GM21786 (cell line): ENCODE measurements around the gene ATP9A.

Source experiments
- ATAC-seq: cut with Tn5 transposase; IDR thresholded peaks from one replicate; pipeline ENCODE4 v1.9.1; 2021; ENCODE audit not compliant: unreplicated experiment

ATP9A gene

DNA sequence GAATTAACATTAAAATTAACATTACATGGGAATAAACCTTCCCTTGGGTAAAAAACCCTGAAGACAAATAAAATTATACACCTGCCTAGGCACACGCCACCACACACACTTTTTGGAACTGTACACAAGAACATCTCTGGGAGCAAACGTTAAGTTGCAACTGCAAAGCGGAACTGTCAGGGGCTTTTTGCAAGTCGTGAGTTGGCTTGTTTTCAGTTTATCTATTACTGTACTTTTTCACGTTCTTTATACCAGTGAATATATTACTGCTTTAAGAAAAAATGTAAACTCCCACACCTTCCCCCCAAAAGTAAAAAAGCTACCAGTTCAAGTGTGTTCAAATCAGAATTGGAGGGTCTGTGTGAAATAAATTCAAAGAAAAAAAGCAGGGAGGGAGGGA, 160.1 kb downstream of the ATP9A start:
- no peak for ATAC-seq

DNA sequence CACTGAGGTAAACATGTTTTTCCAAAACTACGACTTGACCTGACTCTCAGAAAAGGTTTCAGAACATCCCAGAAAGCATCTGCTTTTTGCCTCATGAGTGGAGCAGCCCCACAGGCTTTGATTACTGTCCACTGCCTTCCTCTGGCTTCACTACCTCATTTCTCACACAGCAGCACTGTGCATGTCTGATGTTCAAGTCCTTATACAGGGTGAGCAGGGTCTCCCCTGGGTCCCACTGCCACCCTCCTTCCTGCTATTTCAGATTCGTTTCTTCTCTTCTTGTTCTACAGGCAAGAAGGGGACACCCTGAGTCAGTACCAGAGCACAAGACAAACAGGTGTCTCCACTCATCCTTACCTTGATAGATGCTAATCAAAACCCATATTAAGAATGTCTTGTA, 161.0 kb downstream of the ATP9A start:
- no peak for ATAC-seq

DNA sequence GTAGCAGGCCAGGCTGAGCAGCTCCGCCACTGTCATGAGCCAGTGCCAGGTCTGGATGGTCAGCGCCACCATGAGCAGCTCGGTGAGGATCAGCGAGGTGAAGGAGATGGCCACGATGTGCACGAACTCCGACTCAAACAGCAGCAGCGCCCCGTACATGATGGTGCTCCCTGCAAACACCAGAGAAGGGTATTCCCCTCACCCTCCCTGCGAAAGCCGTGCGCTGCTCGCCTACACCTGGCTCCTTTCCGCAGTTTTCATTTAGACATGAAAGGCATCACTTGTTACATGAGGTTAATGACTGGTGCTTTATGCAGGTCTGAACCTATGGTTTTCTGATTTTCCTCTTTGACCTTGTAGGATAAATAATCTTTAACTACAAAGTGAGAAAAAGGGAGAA, 163.3 kb downstream of the ATP9A start:
- no peak for ATAC-seq

DNA sequence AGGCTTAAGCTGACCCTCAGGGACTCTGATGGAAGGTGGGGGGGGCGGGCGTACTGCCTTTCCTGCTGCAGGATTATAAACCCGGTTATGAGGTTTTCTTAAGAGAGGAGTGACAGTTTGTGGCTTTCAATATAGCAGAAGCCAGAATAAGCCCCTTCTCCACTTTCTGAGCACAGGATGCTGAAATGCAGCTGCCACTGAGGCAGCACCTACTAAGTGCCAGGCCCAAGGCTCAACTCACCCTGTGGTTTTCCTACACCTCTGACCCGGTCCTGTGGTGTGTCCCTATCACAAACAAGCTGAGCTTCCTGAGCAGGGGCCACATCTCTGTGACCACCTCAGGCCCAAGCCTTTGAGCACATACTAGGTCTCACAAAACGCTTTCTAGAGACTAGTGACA, 166.1 kb downstream of the ATP9A start:
- no peak for ATAC-seq

DNA sequence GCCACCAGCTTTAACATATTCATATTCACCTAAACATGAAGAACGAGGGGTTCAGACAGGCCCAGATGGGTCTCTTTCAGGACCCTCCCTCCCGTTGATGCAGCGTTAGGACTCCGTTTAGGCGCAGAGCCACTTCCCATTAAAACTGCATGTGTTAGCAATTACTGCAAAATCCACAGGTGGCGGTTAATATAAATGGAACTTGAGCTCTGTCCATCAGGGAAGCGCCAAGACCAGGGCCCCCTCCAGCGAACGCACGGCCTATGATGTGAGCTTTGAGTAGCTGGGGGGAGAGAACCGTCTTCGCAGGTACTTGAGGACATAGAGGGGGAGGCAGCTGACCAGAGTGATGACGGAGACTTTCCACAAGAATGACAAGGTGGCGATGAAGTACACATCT, 167.2 kb downstream of the ATP9A start:
- ATAC-seq, result no peak

DNA sequence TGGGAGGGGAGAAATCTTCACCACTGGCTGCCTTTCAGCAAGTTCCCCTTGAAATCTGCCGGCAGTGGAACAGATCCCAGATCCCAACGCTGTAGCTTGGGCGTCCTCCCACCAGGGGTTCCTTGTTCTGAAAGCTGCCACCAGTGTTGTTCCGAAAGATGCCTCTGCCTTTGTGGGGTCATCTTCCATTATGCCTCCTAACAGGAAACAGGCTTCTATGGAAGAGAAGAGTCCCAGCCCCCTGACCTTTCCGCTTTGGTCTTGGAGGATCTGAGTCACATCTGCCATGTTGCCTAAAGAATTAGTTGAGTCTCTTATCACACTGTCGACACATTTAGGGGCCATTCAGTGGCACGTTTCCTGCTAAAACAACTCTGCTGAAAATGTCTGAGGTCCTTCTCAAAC, 168.2 kb downstream of the ATP9A start:
- no peak for ATAC-seq

DNA sequence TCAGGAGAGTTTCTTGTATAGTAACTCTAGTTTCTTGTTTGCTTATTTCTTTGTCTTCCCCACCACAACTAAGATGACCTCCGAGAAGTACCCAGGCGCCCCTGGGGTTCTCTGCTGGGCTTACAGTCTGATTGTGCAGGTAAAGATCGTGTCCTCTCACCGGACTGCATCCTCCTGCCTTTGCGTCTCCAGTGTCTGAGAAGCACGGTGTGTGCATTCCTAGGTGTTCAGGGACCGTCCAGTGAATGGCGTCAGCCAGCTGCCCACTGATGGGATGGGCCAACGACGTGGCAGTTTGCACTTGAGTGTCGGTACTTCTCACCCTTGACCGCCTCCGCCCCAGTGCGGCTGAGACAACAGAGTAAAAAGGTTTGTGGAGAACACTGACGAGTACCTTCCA, 169.6 kb downstream of the ATP9A start:
- ATAC-seq, result no peak

DNA sequence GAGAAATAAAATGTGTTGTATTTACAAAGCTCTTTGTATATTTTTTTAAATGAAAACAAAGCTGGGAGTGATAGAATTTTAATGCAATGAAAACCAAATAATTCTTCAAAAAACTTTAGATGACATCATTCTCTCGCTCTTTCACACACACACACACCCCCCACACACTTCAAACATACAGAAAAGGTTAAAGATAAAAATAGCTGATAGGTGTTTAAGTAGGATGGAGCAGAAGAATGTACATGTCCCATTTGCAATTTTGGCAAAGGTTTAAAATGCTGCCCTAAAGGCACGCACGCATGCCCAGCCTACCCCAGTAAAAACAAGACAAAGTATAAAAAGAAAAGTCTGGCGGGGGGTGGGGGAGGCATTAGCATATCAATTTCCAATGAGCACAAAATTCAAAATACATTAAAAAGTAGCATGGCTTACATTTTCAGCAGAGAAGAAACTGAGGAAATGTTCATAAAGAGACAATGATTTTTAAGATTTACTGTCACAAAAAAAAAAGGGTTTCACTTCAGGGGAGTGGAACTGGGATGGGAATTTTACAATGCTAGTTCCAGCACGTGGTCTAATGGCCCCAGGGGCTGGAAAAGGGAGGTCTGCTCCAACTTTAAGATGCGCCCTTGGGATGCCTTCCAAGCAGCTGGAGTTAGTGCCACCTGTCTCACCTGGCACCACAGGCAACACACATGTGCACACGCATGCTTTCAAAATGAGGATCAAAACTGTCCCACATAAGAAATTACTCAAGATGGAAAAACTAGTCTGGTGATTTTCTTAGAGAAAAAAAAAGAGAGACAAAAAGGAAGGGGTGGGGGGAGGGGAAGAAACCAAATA, 170.6 kb downstream of the ATP9A start:
- no peak for ATAC-seq

DNA sequence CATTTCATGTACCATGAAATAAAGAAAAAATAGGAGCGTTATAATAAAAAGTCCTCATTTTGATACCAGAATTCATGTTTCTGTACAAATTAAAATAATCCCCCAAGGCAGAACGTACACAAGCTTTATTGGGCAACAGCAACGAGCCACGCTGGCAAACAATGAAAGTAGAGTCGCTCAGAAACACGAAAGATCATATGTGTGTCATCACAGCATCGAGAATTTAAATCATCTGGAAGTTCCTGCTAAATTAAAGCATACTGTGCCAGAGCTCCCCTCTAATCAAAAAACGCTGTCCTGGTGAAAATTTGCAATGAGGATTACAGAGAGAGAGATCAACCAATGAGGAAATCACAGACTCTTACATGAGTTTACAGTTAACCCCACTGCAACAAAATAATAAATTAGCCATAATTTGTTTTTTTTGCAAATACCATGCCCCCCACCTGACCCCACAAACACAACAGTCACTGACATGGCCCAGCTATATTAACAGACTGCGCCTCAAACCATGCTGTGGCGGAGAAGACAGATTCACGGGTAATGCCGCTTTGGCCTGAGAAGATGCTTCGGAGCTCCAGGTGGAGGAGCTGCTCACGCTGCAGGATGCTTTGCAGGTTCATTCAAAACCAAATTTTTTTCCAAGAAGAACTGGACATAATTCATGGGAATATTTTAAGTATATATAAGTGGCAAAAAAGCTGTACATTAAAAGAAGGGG, 171.4 kb downstream of the ATP9A start:
- ATAC-seq, result no peak

DNA sequence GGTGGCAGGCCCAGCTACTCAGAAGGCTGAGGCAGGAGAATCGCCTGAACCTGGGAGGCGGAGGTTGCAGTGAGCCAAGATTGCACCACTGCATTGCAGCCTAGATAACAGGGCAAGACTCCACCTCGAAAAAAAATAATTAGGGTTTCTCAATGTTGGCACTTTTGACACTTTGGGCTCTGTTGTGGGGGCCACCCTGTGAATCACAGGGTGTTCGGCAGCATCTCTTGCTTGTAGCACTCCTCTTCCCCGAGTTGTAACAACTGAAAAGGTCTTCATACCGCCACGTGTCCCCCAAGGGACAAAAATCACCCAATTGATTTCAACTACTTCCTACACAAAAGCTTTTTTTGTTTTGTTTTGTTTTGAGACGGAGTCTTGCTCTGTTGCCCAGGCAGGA, 172.4 kb downstream of the ATP9A start:
- ATAC-seq, result no peak

DNA sequence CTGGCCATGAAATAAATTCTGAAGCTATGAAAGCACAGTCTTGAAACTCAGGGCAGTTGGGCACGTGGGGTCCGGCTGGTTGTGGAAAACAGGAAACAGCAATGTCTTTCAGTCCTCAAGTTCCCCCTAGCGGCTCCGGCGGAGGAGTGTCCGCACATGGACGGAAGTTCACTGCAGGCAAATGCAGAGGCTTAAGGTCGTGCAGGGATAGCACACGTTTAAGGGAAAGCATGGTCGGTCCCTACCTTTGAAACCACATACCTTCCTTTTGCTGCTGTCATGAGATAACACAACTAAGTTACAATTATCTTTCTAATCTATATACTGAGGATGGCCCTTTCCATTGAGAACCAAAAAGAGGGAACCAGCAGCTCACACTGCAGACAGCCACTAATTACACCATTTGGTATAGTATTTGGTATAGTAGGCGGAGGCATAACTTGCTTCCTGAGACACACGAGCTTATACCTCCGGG, 173.1 kb downstream of the ATP9A start:
- ATAC-seq, result peak; percentile 84

DNA sequence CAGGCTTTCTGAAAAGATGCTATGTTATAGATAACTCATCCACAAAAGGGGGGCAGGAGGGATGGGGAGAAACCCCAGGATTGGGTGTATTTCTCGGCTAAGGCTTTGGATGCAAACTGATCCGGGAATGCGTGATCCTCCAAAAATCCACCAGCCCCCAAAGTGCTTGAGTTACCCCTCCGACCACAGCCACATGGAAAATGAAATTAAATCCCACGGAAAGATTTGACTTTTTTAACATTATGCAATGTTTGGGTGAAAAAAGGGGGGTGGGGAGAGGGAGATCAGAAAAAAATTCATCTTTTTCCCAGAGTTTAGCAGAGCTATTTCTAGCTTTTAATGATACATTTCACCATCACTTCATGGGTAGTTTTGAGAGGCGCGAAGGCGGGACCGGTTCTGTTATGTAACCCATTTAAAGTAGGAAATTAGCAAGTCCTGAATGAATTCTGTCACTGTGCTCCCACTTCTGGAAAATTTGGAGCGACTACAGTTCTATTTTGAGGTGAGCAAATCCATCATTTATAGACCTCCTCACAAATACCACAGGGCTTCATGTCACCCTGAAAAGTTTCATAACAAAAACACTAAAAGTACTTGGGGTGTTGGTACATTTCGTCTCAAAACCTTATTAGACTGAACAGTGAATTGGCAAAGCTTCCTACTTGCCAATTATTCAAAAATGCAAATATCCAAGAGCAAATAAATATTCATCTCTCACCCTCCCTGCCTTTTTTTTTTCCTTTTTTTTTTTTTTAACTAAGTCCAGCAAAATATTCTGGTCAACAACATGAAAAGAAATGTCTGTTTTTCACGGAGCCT, 173.7 kb downstream of the ATP9A start:
- ATAC-seq, result no peak

DNA sequence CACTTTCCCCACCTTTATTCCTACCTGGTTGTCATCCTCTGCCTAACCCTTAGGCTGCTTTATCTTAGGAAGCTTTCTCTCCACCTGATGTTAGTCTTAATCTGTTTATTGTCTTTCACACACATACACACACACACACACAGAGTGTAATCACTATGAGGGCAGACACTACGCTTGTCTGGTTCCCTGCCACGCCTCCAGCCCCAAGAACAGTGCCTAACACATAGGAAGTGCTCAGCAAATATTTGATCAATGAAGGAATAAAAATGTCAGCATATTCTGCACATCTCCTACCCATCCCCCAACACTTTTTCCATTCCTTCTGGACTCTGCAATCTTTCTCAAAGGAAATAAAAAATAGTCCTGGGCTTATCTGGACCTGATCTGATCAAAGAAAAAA, 174.6 kb downstream of the ATP9A start:
- no peak for ATAC-seq

DNA sequence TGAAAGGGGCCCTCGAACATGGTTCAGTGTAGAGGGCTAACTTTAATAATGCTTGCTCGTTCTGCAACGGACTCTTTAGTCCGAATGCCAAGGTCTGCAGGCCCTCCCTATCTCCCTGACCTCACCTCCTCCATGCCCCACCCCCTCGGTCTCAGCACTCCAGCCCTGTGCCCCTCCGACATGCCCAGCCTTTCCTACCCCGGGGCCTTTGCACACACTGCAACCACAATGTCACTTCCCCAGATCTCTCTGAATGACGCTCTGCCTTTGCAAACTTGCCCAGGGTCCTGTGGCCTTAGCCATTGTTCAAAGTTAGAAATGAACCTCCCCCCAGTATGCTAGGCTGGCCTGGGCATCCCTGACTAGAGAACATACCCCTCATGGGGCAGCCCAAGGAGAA, 175.6 kb downstream of the ATP9A start:
- ATAC-seq, result no peak

DNA sequence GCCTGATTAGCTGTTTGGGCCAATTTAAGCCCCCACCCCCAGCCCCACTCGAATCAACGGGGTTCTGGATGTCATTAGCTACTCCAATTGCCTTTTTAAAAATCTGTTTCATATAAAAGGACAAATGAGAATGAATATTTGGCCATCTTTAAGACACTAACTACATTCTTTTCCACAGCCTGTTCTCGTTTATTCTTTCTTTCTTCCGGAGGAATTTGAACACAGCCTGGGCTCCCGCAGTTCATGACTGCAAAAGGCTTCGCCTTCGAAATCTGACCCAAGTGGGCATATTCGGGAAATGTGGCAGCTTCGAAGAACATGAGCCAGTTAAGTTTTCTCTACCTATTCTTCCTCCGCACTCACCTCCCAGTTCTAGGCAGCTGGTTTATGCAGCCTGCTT, 176.3 kb downstream of the ATP9A start:
- ATAC-seq, result no peak

DNA sequence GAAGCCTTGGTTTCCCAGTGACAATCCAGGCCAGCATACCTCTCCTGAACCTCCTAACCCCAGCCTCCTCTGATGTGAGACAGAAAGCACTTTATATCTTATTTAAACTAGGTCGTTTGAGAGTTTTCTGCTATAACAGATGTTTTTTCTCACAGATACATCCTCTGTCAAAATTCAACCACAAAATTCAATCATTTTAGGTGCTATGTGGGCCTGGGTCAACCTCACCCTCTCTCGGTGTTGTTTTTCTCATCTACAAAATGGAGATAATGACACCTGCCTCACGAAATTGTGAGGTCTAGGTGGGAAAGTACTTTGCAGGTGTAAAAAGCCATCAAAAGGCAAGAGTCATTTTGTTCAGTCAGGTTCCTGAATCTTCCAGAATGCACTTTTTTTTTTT, 179.4 kb downstream of the ATP9A start:
- no peak for ATAC-seq

DNA sequence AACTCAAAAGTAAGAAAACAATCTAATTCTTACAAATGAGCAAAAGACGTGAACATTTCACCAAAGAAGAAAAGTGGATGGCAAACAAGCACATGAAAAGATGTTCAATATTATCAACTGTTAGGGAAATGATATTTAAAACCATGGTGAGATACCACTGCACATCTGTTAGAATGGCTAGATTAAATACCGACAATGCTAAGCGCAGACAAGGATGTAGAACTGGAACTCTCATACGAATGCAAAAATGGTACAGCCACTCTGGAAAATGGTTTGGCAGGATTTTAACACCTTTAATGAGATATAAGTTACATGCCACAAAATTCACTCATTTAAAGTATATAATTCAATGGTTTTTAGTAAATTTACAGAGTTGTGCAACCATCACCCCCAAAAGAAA, 181.0 kb downstream of the ATP9A start:
- no peak for ATAC-seq

DNA sequence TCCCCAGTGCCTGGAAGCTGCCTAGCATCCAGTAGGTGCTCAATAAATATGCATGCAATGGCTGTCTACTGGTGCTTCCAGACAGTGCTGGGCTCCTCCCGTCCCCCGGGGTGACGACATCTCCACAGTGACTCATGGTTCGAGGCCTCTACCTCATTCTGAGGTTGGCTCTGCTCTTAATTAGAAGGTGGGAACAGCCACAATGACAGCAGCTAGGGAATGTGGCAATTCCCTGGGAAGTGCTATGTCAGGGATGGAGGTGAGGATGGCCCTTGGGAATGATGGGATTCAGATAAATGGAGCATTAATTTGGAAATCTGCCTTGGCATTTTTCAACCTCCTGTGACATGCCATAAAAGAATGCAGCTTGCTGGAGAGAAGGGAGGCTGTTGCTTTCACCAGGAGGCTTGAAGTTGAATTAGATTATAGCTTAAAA, 182.2 kb downstream of the ATP9A start:
- no peak for ATAC-seq

DNA sequence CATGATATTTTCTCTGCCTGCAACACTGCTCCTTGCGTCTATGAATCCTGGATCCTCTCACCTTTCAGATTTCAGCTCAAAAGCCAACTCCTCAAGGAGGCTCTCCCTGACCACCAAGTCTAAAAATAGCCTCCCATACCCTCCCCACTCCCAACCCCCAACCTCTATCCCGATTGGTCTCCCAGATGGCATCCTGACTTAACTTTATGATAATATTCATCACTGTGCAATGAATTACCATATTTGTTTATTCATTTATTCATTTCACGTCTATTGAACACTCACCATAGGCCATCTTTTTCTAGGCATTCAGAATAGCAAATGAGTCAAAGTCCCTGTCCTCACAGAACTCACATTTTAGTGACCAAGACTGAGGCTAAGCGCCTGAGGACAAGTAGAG, 183.0 kb downstream of the ATP9A start:
- ATAC-seq, result no peak

DNA sequence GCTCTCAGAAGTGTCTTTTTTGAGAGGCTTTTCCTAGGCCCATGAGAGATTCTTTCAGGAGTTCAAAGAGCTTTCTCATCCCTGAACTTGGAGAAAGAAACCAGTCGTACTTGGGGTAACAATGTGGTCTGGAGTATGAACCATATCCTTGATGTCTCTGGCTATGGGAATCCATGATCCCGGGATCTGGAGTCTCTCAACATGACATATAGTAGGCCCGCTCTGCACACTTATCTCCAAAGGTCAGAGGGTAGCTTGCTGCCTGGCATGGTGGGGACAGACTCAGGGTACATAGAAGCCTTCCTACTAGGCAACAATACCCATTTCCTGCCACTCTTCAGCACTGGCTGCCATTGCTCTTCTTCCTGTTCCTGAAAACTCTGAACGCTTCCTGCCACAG, 183.5 kb downstream of the ATP9A start:
- ATAC-seq, result no peak

DNA sequence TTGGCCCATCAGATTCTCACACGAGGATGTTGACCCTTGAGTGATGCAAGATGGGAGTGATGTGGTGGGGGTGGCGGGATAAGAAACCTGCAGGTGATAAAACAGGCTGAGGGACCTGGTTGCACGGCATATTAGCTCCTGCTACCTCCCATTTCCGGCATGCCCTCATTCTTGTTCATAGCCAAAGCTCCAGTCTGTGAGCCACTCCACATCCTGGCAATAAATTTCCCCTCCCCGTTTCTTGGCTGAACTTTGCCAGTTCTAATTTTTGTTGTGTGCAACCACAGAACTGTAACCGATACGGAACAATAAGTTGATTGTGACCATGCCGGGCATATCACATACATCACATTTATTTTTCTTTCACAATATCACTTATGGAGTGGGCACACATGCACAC, 184.1 kb downstream of the ATP9A start:
- no peak for ATAC-seq

DNA sequence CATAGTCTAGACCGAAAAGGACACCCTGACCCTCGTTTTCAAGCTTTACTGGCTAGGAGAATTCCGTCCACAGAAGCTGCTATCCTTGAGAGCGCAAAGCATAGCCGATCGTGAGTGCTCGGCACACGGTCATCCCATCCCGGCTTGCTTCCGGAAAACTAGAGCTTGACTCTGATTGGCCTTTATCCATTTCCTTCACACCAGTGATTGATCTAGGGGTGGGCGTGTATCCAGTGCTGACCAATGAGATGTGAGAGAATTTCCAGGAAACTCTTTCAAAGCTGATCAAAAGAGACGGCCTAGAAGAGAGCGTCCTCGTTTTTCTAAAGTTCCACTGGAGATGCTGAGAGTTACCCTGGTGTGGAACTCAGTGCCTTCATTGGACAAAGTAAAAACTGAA, 184.7 kb downstream of the ATP9A start:
- ATAC-seq, result no peak
